Type B pancreatic cell (in vitro differentiated cells): Measurements from ENCODE around the gene CACNA1G. TPM values are rescaled to one million over a fixed set of nuclear protein-coding genes. Genes with fewer than 3 reads are reported as not detected.

Source experiments
- DNase-seq: peaks from one replicate; pipeline ENCODE4 v3.0.0; 2021; ENCODE audit warnings: mixed read lengths; ENCODE audit not compliant: unreplicated experiment; ENCODE audit errors: extremely low spot score
- H3K27ac Mint-ChIP-seq: 2 replicates; pipeline ENCODE4 v1.8.0; 2021; ENCODE audit warnings: mild to moderate bottlenecking, mixed read lengths
- H3K27me3 Mint-ChIP-seq: 2 replicates; pipeline ENCODE4 v1.8.0; 2021; ENCODE audit warnings: mixed read lengths
- H3K36me3 Mint-ChIP-seq: 2 replicates; pipeline ENCODE4 v1.8.0; 2021; ENCODE audit warnings: mixed read lengths
- H3K4me1 Mint-ChIP-seq: one replicate; pipeline ENCODE4 v1.8.0; 2021; ENCODE audit warnings: mixed read lengths; ENCODE audit not compliant: unreplicated experiment
- H3K4me3 Mint-ChIP-seq: 2 replicates; pipeline ENCODE4 v1.8.0; 2021; ENCODE audit warnings: mild to moderate bottlenecking, mixed read lengths
- H3K9me3 Mint-ChIP-seq: 2 replicates; pipeline ENCODE4 v1.8.0; 2021; ENCODE audit warnings: mixed read lengths
- total RNA-seq: library from RNA; stranded (reverse); gene quantifications from 2 replicates; pipeline ENCODE4 v1.2.1, GENCODE V29; 2021; ENCODE audit warnings: low replicate concordance
- TF ChIP-seq, protein P1 (sequence below): fragments of 200-600 bp; sonication (generic); conservative IDR thresholded peaks from 2 replicates; pipeline ENCODE4 v1.5.0; 2021; ENCODE audit warnings: antibody characterized with exemption, mild to moderate bottlenecking

The CACNA1G gene
- total RNA-seq, 1 donor from 2014 or later = 27.8 TPM

DNA sequence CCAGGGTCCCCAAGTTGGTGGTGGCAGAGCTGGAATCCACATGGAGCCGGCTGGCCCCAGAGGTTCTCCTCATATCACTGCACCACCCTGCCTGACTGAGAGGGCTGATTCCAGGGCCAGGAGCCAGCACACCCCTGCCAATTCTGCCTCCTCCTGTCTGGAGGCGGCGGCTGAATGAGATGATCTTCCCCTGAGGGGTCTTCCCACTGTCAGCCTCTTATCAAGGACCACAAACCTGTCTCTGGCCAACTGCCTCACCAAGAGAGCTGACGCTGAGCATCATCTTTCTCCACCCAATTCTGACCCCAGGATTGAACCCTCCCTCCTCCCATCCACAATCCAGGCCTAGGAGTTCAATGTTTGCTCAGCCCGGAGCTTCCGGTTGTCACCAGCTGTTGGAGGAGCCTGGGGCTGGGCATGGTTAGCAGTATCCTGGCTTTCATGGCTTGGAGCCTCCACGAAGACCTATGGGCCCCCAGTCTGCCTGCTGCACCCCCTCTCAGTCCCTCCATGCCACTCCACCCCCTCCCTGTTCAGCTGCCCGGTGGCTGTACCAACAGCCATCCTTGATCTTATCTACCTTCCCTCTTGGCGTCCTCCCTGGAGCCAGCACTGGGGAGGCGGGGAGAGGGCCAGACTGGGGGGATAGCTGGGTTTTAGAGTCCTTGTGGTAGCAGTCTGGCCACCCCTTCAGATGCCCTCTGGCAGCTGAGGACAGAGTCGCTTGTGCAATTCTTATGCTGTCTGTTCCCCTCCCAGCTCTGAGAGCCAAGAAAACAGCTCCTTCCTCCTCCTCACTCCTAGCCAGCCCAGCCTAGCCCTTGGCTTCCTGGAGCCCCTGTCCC is 99.7 kb downstream of the CACNA1G start:
- TF ChIP-seq, protein P1, sequence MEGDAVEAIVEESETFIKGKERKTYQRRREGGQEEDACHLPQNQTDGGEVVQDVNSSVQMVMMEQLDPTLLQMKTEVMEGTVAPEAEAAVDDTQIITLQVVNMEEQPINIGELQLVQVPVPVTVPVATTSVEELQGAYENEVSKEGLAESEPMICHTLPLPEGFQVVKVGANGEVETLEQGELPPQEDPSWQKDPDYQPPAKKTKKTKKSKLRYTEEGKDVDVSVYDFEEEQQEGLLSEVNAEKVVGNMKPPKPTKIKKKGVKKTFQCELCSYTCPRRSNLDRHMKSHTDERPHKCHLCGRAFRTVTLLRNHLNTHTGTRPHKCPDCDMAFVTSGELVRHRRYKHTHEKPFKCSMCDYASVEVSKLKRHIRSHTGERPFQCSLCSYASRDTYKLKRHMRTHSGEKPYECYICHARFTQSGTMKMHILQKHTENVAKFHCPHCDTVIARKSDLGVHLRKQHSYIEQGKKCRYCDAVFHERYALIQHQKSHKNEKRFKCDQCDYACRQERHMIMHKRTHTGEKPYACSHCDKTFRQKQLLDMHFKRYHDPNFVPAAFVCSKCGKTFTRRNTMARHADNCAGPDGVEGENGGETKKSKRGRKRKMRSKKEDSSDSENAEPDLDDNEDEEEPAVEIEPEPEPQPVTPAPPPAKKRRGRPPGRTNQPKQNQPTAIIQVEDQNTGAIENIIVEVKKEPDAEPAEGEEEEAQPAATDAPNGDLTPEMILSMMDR = no peak
- DNase-seq = no peak
- no peak overlapping the region for H3K4me3 Mint-ChIP-seq

DNA sequence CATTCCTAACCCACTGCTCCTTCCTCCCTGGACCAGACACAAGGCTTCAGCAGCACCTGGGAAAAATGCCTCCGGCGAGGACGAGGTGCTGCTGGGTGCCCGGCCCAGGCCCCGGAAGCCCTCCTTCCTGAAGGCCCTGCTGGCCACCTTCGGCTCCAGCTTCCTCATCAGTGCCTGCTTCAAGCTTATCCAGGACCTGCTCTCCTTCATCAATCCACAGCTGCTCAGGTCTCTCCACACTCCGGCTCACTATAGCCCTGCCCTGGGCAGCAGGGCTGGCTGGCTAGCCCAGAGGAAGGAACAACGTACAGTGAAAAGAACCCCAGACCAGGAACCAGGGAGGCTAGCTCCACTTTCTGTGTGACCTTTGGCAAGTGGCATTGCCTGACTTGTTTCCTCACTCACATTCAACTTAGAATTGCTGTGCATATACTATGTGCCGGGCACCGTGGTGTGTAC is 100.4 kb downstream of the CACNA1G start:
- Mint-ChIP-seq H3K27ac (peak overlapping the region; percentile 99), H3K4me1 (peaks cover 21% of the 10 kb centered on the region), H3K9me3 (peaks cover 4% of the 10 kb centered on the region), H3K36me3 (peaks cover 4% of the 10 kb centered on the region), H3K27me3 (peaks cover 6% of the 10 kb centered on the region), H3K4me3 (no peak overlapping the region)
- no peak for DNase-seq
- TF ChIP-seq, protein P1 = no peak

More for the DNA sequence above, 99.7 kb downstream of the CACNA1G start:
- Mint-ChIP-seq H3K4me1 (peaks cover 21% of the 10 kb centered on the region), H3K36me3 (peaks cover 4% of the 10 kb centered on the region), H3K27me3 (peaks cover 6% of the 10 kb centered on the region), H3K27ac (peak overlapping the region; percentile 99), H3K9me3 (peaks cover 4% of the 10 kb centered on the region)

GRCh38 chr17:50661348-50661747 is 100.8 kb downstream of the CACNA1G start:
- DNase-seq = no peak
- Mint-ChIP-seq H3K9me3 (peaks cover 4% of the 10 kb centered on the region), H3K4me1 (peaks cover 21% of the 10 kb centered on the region), H3K27me3 (peaks cover 6% of the 10 kb centered on the region), H3K4me3 (peak overlapping the region; percentile 67), H3K36me3 (peaks cover 4% of the 10 kb centered on the region), H3K27ac (peak overlapping the region; percentile 99)
- TF ChIP-seq, protein P1 = no peak

- H3K4me1 Mint-ChIP-seq = peaks cover 21% of the 10 kb centered on the region
- TF ChIP-seq, protein P1 = no peak
- DNase-seq = no peak
- peak overlapping the region; percentile 99 for H3K27ac Mint-ChIP-seq
- H3K36me3 Mint-ChIP-seq = peaks cover 4% of the 10 kb centered on the region
- peaks cover 4% of the 10 kb centered on the region for H3K9me3 Mint-ChIP-seq
- peak overlapping the region; percentile 67 for H3K4me3 Mint-ChIP-seq
- peaks cover 6% of the 10 kb centered on the region for H3K27me3 Mint-ChIP-seq
Measured at GRCh38 chr17:50661795-50662391, 101.4 kb downstream of the CACNA1G start.

GRCh38 chr17:50662632-50663225 is 102.2 kb downstream of the CACNA1G start:
- Mint-ChIP-seq H3K36me3 (peaks cover 4% of the 10 kb centered on the region), H3K4me1 (peaks cover 21% of the 10 kb centered on the region), H3K4me3 (no peak overlapping the region), H3K27ac (peak overlapping the region; percentile 54), H3K9me3 (peaks cover 4% of the 10 kb centered on the region), H3K27me3 (peaks cover 6% of the 10 kb centered on the region)
- no peak for DNase-seq
- TF ChIP-seq, protein P1 = no peak
